ENCODE data around the gene ROCK2. TPM values are rescaled to one million over a fixed set of nuclear protein-coding genes. Genes with fewer than 3 reads are reported as not detected.

The ROCK2 gene
- total and polyA plus RNA-seq, 9 of the 15 experiments (the other 6 are each of a cell fraction or from before 2014, with no cell fraction given): 4.9 to 30.6 (median 14.3) TPM

- TF ChIP-seq ZBTB26 (CRISPR knock-in tag; IDR thresholded peaks at IDR 0.05): no peak
- TF ChIP-seq FOXJ3 (CRISPR knock-in tag; IDR thresholded peaks at IDR 0.05): no peak
- no peak for TF ChIP-seq NRF1 (conservative IDR thresholded peaks at IDR 0.05 in 1 of 2, IDR thresholded peaks at IDR 0.05 in 1 of 2)
- TF ChIP-seq SMARCC2 (IDR thresholded peaks at IDR 0.05; ENCODE audit: low read depth): peak; percentile 90
- TF ChIP-seq ZKSCAN3 (CRISPR knock-in tag; IDR thresholded peaks at IDR 0.05): no peak
- peak; percentile 42; the same call in 1 of the 2 replicates for TF ChIP-seq HLTF (IDR thresholded peaks at IDR 0.05)
- TF ChIP-seq GATAD2A (IDR thresholded peaks at IDR 0.05): peak; percentile 95
- TF ChIP-seq JUND (IDR thresholded peaks at IDR 0.05; ENCODE audit: borderline replicate concordance, low read depth, low read length): peak; percentile 45; the same call in 1 of the 2 replicates
- no peak for TF ChIP-seq JUND (tag; IDR thresholded peaks at IDR 0.05; ENCODE audit: borderline replicate concordance, low read depth, low read length)
- TF ChIP-seq NFIC (IDR thresholded peaks at IDR 0.05): peak; percentile 92
- no peak for TF ChIP-seq TFE3 (CRISPR knock-in tag; IDR thresholded peaks at IDR 0.05)
- no peak for TF ChIP-seq PRPF4 (IDR thresholded peaks at IDR 0.05; ENCODE audit: insufficient read depth, low read depth, low read length, poor library complexity, severe bottlenecking)
- TF ChIP-seq ARNT (IDR thresholded peaks at IDR 0.05): peak; percentile 72 to 96
- no peak for TF ChIP-seq KDM5B (IDR thresholded peaks at IDR 0.05; ENCODE audit: insufficient replicate concordance, low read depth, low read length)
- TF ChIP-seq ARHGAP35 (IDR thresholded peaks at IDR 0.05; ENCODE audit: partially characterized antibody): peak; percentile 80
- TF ChIP-seq ZNF121 (CRISPR knock-in tag; conservative IDR thresholded peaks at IDR 0.05): no peak
- peak; percentile 98 for TF ChIP-seq CBFA2T2 (conservative IDR thresholded peaks at IDR 0.05)
- TF ChIP-seq BRD4 (IDR thresholded peaks at IDR 0.05): no peak
- TF ChIP-seq POLR2H (tag; IDR thresholded peaks at IDR 0.05; ENCODE audit: low read depth): 0 out of 2 replicates have a peak, but pooled peaks have one; percentile 20
- TF ChIP-seq MLLT1 (IDR thresholded peaks at IDR 0.05): no peak
- TF ChIP-seq EP300 (IDR thresholded peaks at IDR 0.05; ENCODE audit: low read length): peak; percentile 96
- TF ChIP-seq ZNF280A (IDR thresholded peaks at IDR 0.05; ENCODE audit: low read depth, partially characterized antibody): no peak
- peak; percentile 59; the same call in 1 of the 2 replicates for TF ChIP-seq NR4A1 (CRISPR knock-in tag; IDR thresholded peaks at IDR 0.05)
- peak; percentile 65 for TF ChIP-seq NR4A1 (tag; IDR thresholded peaks at IDR 0.05)
- no peak for TF ChIP-seq MCM7 (IDR thresholded peaks at IDR 0.05)
- TF ChIP-seq SETDB1 (IDR thresholded peaks at IDR 0.05; ENCODE audit: low read length): no peak
- TF ChIP-seq STAG1 (CRISPR knock-in tag; IDR thresholded peaks at IDR 0.05; ENCODE audit: borderline replicate concordance): no peak
These were observed 65.0 kb downstream of the ROCK2 start (continued) for GRCh38 chr2:11279398-11279797.
